Measurements from ENCODE around the gene TRIM44. TPM values are rescaled to one million over a fixed set of nuclear protein-coding genes. Genes with fewer than 3 reads are reported as not detected.

The TRIM44 gene
- total RNA-seq, 2 experiments from 2014 or later, result 11.3 to 19.9 TPM

DNA sequence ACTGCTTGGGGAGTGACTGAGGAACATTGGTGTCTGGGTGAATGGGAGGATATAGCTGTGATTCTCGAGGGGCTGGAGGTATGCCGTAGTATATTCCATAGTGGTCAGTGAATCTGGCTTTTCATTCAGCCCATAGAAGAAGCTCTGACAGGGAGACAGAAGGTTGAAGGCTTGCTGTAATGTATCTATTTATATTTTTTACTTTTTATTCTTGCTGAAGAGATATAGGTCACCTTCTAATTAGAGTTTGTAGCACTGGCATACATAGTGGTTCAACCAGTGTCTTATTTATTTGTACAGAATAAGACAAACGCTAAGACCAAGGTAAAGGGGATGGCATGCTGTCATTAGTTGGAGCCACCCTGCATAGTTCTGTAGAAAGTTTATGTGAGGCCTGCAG, 10.0 kb downstream of the TRIM44 start:
- H3K9me2 ChIP-seq (ENCODE audit: insufficient read depth, low read length), result no peaks in the 10 kb centered on the region
- no peaks in the 10 kb centered on the region for H3K36me3 ChIP-seq (ENCODE audit: insufficient read depth, low read length)
- ChIA-PET POLR2A (interaction anchor here (0.7 kb wide), 1 partner anchor 324 kb away, joined by 3 read pairs; no protein-coding TSS in a partner anchor), CTCF (ENCODE audit: unreplicated experiment) (no interaction called here)
- H3K4me3 ChIP-seq (ENCODE audit: low read depth, low read length, poor library complexity, severe bottlenecking), result no peak overlapping the region
- H2AFZ ChIP-seq (ENCODE audit: low read length), result no peak overlapping the region
- BruUV-seq (replicated peaks), result no TSS peak
- intact Hi-C loops (cut with micrococcal nuclease; ENCODE audit: unreplicated experiment), result no loop called here
- H3K4me2 ChIP-seq (ENCODE audit: low read length), result no peak overlapping the region
- H3K79me2 ChIP-seq (ENCODE audit: insufficient read depth, low read depth, low read length), result peaks cover 7% of the 10 kb centered on the region; the same call in 1 of the 2 replicates
- DNase-seq (ENCODE audit: low spot score), result no peak
- H4K20me1 ChIP-seq (ENCODE audit: insufficient read depth, low read length), result no peaks in the 10 kb centered on the region
- no peaks in the 10 kb centered on the region for H3K9me3 ChIP-seq (ENCODE audit: low read length)
- H3K4me1 ChIP-seq (ENCODE audit: insufficient read depth, low read length, poor library complexity, severe bottlenecking), result peaks cover 16% of the 10 kb centered on the region
- TF ChIP-seq EZH2phosphoT487 (IDR thresholded peaks at IDR 0.05; ENCODE audit: borderline replicate concordance, low read depth, low read length) (no peak), CTCF (conservative IDR thresholded peaks at IDR 0.05; ENCODE audit: low read length) (no peak)
- no peak overlapping the region for H3K27ac ChIP-seq (ENCODE audit: low read depth, low read length, poor library complexity, severe bottlenecking)

DNA sequence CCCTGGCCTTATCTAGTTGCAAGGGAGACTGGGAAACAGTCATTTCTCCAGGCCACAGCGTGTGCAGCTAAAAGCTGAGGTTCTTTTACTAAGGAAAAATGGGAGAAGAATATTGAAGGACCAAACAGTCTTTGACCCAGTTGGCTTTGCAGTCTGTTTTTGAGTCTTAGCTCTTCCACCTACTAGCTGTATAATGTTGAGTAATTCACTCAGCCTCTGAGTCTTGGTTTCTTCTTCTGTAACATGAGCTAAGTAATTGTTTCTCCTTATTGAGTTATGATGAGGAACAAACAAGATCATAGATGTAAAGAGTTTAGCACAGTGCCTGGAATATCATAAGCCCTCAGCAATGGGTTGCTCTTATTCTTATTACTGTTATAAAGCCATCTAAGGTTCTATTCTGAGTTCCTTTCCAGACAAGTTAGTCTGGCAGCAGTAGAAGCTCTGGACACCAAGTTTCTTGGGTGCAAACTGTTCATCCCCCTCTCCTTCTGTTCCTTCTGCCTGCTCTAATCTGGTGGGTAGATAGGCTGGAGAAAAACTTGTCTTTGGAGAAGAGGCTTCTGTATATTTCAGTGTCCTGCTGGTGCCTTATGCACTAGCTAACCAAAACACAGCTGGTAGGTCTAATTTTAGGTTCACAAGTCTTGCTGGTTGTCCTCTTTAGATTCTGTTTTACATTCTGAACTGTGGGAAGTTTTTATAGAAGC, 13.5 kb downstream of the TRIM44 start:
- ChIA-PET POLR2A (interaction anchor here (0.6 to 1.5 kb wide), 6 partner anchors 8 to 126 kb away, joined by 3 to 7 read pairs (median 4); no protein-coding TSS in a partner anchor), CTCF (ENCODE audit: unreplicated experiment) (no interaction called here)
- intact Hi-C loops (cut with micrococcal nuclease; ENCODE audit: unreplicated experiment), result no loop called here
- Histone ChIP-seq H3K79me2 (ENCODE audit: insufficient read depth, low read depth, low read length) (peaks cover 12% of the 10 kb centered on the region; the same call in 1 of the 2 replicates), H3K4me3 (ENCODE audit: low read depth, low read length, poor library complexity, severe bottlenecking) (peak overlapping the region; percentile 21), H2AFZ (ENCODE audit: low read length) (no peak overlapping the region), H3K4me1 (ENCODE audit: insufficient read depth, low read length, poor library complexity, severe bottlenecking) (peaks cover 36% of the 10 kb centered on the region), H3K9me3 (ENCODE audit: low read length) (no peaks in the 10 kb centered on the region), H4K20me1 (ENCODE audit: insufficient read depth, low read length) (no peaks in the 10 kb centered on the region), H3K9me2 (ENCODE audit: insufficient read depth, low read length) (no peaks in the 10 kb centered on the region), H3K4me2 (ENCODE audit: low read length) (peak overlapping the region; percentile 56), H3K27ac (ENCODE audit: low read depth, low read length, poor library complexity, severe bottlenecking) (peak overlapping the region; percentile 31), H3K36me3 (ENCODE audit: insufficient read depth, low read length) (no peaks in the 10 kb centered on the region)
- TF ChIP-seq EZH2phosphoT487 (IDR thresholded peaks at IDR 0.05; ENCODE audit: borderline replicate concordance, low read depth, low read length), result no peak
- TF ChIP-seq CTCF (conservative IDR thresholded peaks at IDR 0.05; ENCODE audit: low read length), result no peak
- DNase-seq (ENCODE audit: low spot score), result peak; percentile 40
- BruUV-seq (replicated peaks), result no TSS peak

DNA sequence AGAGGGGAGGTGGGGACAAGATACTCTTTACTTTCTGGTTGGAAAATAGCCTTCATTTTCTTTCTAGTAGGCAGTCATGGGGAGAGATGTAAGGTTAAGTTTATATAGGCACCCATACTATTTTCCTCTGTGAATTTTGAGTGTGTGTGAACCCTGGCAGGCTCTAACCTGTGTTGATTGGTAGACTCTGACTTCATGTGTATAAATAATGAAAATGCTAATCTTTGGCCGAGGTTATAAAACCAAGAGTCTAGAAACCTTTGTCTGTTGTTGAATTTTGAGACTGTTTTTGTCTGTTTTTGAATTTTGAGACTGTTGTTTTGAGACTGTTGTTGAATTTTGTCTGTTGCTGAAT, 14.0 kb downstream of the TRIM44 start:
- Histone ChIP-seq H3K27ac (ENCODE audit: low read depth, low read length, poor library complexity, severe bottlenecking) (peak overlapping the region; percentile 31), H3K4me3 (ENCODE audit: low read depth, low read length, poor library complexity, severe bottlenecking) (peak overlapping the region; percentile 21), H3K79me2 (ENCODE audit: insufficient read depth, low read depth, low read length) (peaks cover 12% of the 10 kb centered on the region; the same call in 1 of the 2 replicates), H3K36me3 (ENCODE audit: insufficient read depth, low read length) (no peaks in the 10 kb centered on the region), H3K9me3 (ENCODE audit: low read length) (no peaks in the 10 kb centered on the region), H3K4me2 (ENCODE audit: low read length) (peak overlapping the region; percentile 56), H3K9me2 (ENCODE audit: insufficient read depth, low read length) (no peaks in the 10 kb centered on the region), H4K20me1 (ENCODE audit: insufficient read depth, low read length) (no peaks in the 10 kb centered on the region), H2AFZ (ENCODE audit: low read length) (no peak overlapping the region), H3K4me1 (ENCODE audit: insufficient read depth, low read length, poor library complexity, severe bottlenecking) (peaks cover 42% of the 10 kb centered on the region)
- CTCF ChIA-PET (ENCODE audit: unreplicated experiment), result no interaction called here
- intact Hi-C loops (cut with micrococcal nuclease; ENCODE audit: unreplicated experiment), result no loop called here
- no peak for TF ChIP-seq EZH2phosphoT487 (IDR thresholded peaks at IDR 0.05; ENCODE audit: borderline replicate concordance, low read depth, low read length)
- no peak for TF ChIP-seq CTCF (conservative IDR thresholded peaks at IDR 0.05; ENCODE audit: low read length)
- POLR2A ChIA-PET, result interaction anchor here (0.6 to 1.5 kb wide), 5 partner anchors 8 to 122 kb away, joined by 3 to 7 read pairs (median 3); no protein-coding TSS in a partner anchor
- no TSS peak for BruUV-seq (replicated peaks)
- DNase-seq (ENCODE audit: low spot score), result no peak
